Measurements from ENCODE around the gene CRACDL. TPM values are rescaled to one million over a fixed set of nuclear protein-coding genes. Genes with fewer than 3 reads are reported as not detected.
A peak's percentile ranks its signal among the peaks of the same experiment; 100 is the strongest.

CRACDL gene
- total RNA-seq, 4 donors from 2014 or later: 10.9 to 22.6 (median 14.0) TPM

GRCh38 chr2:98897746-98898145, 38.3 kb downstream of the CRACDL start:
- whole genome bisulfite sequencing, 2 donors: 85 to 94% methylated on average over 4 of the region's 4 CpGs
- DNase-seq (ENCODE audit: low spot score in 2 of 2): peak in 1 of 2 donors; percentile 31
- intact Hi-C loops (cut with DNase I; ENCODE audit: low total_unique reads): no loop called here
- H3K4me3 ChIP-seq (ENCODE audit: low read depth, poor library complexity, severe bottlenecking): no peak overlapping the region
- TF ChIP-seq POLR2A (IDR thresholded peaks at IDR 0.05) (no peak), CTCF (IDR thresholded peaks at IDR 0.05) (no peak)

GRCh38 chr2:98896944-98897343, 39.1 kb downstream of the CRACDL start:
- no peak for TF ChIP-seq POLR2A (IDR thresholded peaks at IDR 0.05)
- TF ChIP-seq CTCF (IDR thresholded peaks at IDR 0.05): no peak
- DNase-seq (ENCODE audit: low spot score in 2 of 2): peak in 1 of 2 donors; percentile 52
- no peak overlapping the region for H3K4me3 ChIP-seq (ENCODE audit: low read depth, poor library complexity, severe bottlenecking)
- intact Hi-C loops (cut with DNase I; ENCODE audit: low total_unique reads): no loop called here
- WGBS, 2 donors: 90 to 92% methylated on average over 8 to 9 of the region's 9 CpGs

- no peak for TF ChIP-seq POLR2A (IDR thresholded peaks at IDR 0.05)
- no peak for TF ChIP-seq CTCF (IDR thresholded peaks at IDR 0.05)
- H3K4me3 ChIP-seq (ENCODE audit: low read depth, poor library complexity, severe bottlenecking): no peak overlapping the region
- intact Hi-C loops (cut with DNase I; ENCODE audit: low total_unique reads): no loop called here
- peak in 1 of 2 donors; percentile 59 for DNase-seq (ENCODE audit: low spot score in 2 of 2)
- WGBS, 2 donors: 29 to 50% methylated on average over 2 of the region's 2 CpGs
Observed at GRCh38 chr2:98896416-98896815, 39.6 kb downstream of the CRACDL start.

- DNase-seq (ENCODE audit: low spot score in 2 of 2): peak in 1 of 2 donors; percentile 66
- no peak overlapping the region for H3K4me3 ChIP-seq (ENCODE audit: low read depth, poor library complexity, severe bottlenecking)
- TF ChIP-seq POLR2A (IDR thresholded peaks at IDR 0.05) (no peak), CTCF (IDR thresholded peaks at IDR 0.05) (no peak)
- intact Hi-C loops (cut with DNase I; ENCODE audit: low total_unique reads): no loop called here
- 89 to 92% methylated on average over 9 of the region's 9 CpGs for WGBS, 2 donors
Observed at GRCh38 chr2:98895901-98896300, 40.1 kb downstream of the CRACDL start.

GRCh38 chr2:98895221-98895620, 40.8 kb downstream of the CRACDL start:
- H3K4me3 ChIP-seq (ENCODE audit: low read depth, poor library complexity, severe bottlenecking): no peak overlapping the region
- intact Hi-C loops (cut with DNase I; ENCODE audit: low total_unique reads): no loop called here
- 84 to 85% methylated on average over 7 of the region's 7 CpGs for WGBS, 2 donors
- no peak for TF ChIP-seq CTCF (IDR thresholded peaks at IDR 0.05)
- TF ChIP-seq POLR2A (IDR thresholded peaks at IDR 0.05): no peak
- DNase-seq (ENCODE audit: low spot score in 2 of 2): peak in 1 of 2 donors; percentile 32

GRCh38 chr2:98894331-98895000, 41.6 kb downstream of the CRACDL start:
- WGBS, 2 donors: 92 to 94% methylated on average over 11 of the region's 11 CpGs
- DNase-seq (ENCODE audit: low spot score in 2 of 2): peak in 1 of 2 donors; percentile 18
- intact Hi-C loops (cut with DNase I; ENCODE audit: low total_unique reads): no loop called here
- TF ChIP-seq POLR2A (IDR thresholded peaks at IDR 0.05): no peak
- no peak for TF ChIP-seq CTCF (IDR thresholded peaks at IDR 0.05)
- no peak overlapping the region for H3K4me3 ChIP-seq (ENCODE audit: low read depth, poor library complexity, severe bottlenecking)
